IPS-20b (cell line): Measurements from ENCODE around the gene IGIP.

ENCODE experiments used
- H3K27ac ChIP-seq: one replicate; pipeline ENCODE4 v1.5.1; 2013; ENCODE audit warnings: low read length
- H3K27me3 ChIP-seq: 2 replicates; pipeline ENCODE4 v1.6.1; 2013; ENCODE audit warnings: mild to moderate bottlenecking, low read length, inconsistent platforms; ENCODE audit not compliant: insufficient read depth
- H3K36me3 ChIP-seq: 2 replicates; pipeline ENCODE4 v1.6.1; 2013; ENCODE audit warnings: low read depth, mild to moderate bottlenecking, inconsistent platforms, low read length, moderate library complexity; ENCODE audit not compliant: insufficient read depth
- H3K4me1 ChIP-seq: 2 replicates; pipeline ENCODE4 v1.6.1; 2013; ENCODE audit warnings: mild to moderate bottlenecking, control low read depth, inconsistent platforms, low read length, moderate library complexity; ENCODE audit not compliant: insufficient read depth
- H3K4me3 ChIP-seq: 2 replicates; pipeline ENCODE4 v1.5.1; 2013; ENCODE audit warnings: mild to moderate bottlenecking, low read length, inconsistent platforms
- H3K9ac ChIP-seq: 2 replicates; pipeline ENCODE4 v1.6.1; 2013; ENCODE audit warnings: low read depth, mild to moderate bottlenecking, inconsistent platforms, low read length, moderate library complexity
- H3K9me3 ChIP-seq: 2 replicates; pipeline ENCODE4 v1.6.1; 2013; ENCODE audit warnings: mild to moderate bottlenecking, low read depth, low read length, inconsistent platforms; ENCODE audit not compliant: insufficient read depth

IGIP gene

GRCh38 chr5:140104100-140104499, 21.6 kb upstream of the IGIP start:
- H3K27me3 ChIP-seq, result peaks cover 70% of the 10 kb centered on the region
- H3K36me3 ChIP-seq, result no peaks in the 10 kb centered on the region
- H3K27ac ChIP-seq, result no peak overlapping the region
- no peak overlapping the region for H3K9ac ChIP-seq
- no peaks in the 10 kb centered on the region for H3K9me3 ChIP-seq
- peaks cover 8% of the 10 kb centered on the region for H3K4me1 ChIP-seq
- no peak overlapping the region for H3K4me3 ChIP-seq

- H3K36me3 ChIP-seq, result no peaks in the 10 kb centered on the region
- no peak overlapping the region for H3K4me3 ChIP-seq
- no peak overlapping the region for H3K9ac ChIP-seq
- no peaks in the 10 kb centered on the region for H3K9me3 ChIP-seq
- peaks cover 13% of the 10 kb centered on the region for H3K4me1 ChIP-seq
- no peak overlapping the region for H3K27ac ChIP-seq
- peaks cover 79% of the 10 kb centered on the region for H3K27me3 ChIP-seq
Measured at GRCh38 chr5:140106101-140106500, 19.6 kb upstream of the IGIP start.

GRCh38 chr5:140106805-140107311, 18.9 kb upstream of the IGIP start:
- Histone ChIP-seq H3K9ac (peak overlapping the region; percentile 72; the same call in 1 of the 2 replicates), H3K4me1 (peaks cover 16% of the 10 kb centered on the region), H3K27ac (no peak overlapping the region)

GRCh38 chr5:140107312-140108092, 18.2 kb upstream of the IGIP start:
- Histone ChIP-seq H3K27ac (no peak overlapping the region), H3K27me3 (peaks cover 89% of the 10 kb centered on the region)

More at GRCh38 chr5:140106805-140107311, 18.9 kb upstream of the IGIP start:
- Histone ChIP-seq H3K4me3 (peak overlapping the region; percentile 85), H3K36me3 (no peaks in the 10 kb centered on the region), H3K9me3 (no peaks in the 10 kb centered on the region; the same call in 1 of the 2 replicates), H3K27me3 (peaks cover 82% of the 10 kb centered on the region)

GRCh38 chr5:140108093-140109017, 17.4 kb upstream of the IGIP start:
- H3K36me3 ChIP-seq, result no peaks in the 10 kb centered on the region
- H3K27ac ChIP-seq, result no peak overlapping the region
- no peaks in the 10 kb centered on the region; the same call in 1 of the 2 replicates for H3K9me3 ChIP-seq
- peaks cover 93% of the 10 kb centered on the region for H3K27me3 ChIP-seq
- peak overlapping the region; percentile 85 for H3K4me3 ChIP-seq
- H3K4me1 ChIP-seq, result peaks cover 21% of the 10 kb centered on the region
- H3K9ac ChIP-seq, result no peak overlapping the region; the same call in 1 of the 2 replicates

More at GRCh38 chr5:140107312-140108092, 18.2 kb upstream of the IGIP start:
- H3K4me1 ChIP-seq, result peaks cover 19% of the 10 kb centered on the region
- H3K36me3 ChIP-seq, result no peaks in the 10 kb centered on the region
- no peaks in the 10 kb centered on the region; the same call in 1 of the 2 replicates for H3K9me3 ChIP-seq
- H3K4me3 ChIP-seq, result peak overlapping the region; percentile 85
- H3K9ac ChIP-seq, result peak overlapping the region; percentile 72; the same call in 1 of the 2 replicates

- no peaks in the 10 kb centered on the region for H3K36me3 ChIP-seq
- peaks cover 21% of the 10 kb centered on the region for H3K4me1 ChIP-seq
- H3K27ac ChIP-seq, result no peak overlapping the region
- H3K4me3 ChIP-seq, result peak overlapping the region; percentile 85
- H3K9me3 ChIP-seq, result no peaks in the 10 kb centered on the region; the same call in 1 of the 2 replicates
- H3K9ac ChIP-seq, result no peak overlapping the region
- peaks cover 88% of the 10 kb centered on the region for H3K27me3 ChIP-seq
Measured at GRCh38 chr5:140109018-140109758, 16.5 kb upstream of the IGIP start.

GRCh38 chr5:140109759-140110645, 15.7 kb upstream of the IGIP start:
- Histone ChIP-seq H3K9me3 (no peaks in the 10 kb centered on the region; the same call in 1 of the 2 replicates), H3K36me3 (no peaks in the 10 kb centered on the region), H3K27me3 (peaks cover 88% of the 10 kb centered on the region), H3K4me3 (no peak overlapping the region), H3K4me1 (peaks cover 21% of the 10 kb centered on the region), H3K27ac (no peak overlapping the region), H3K9ac (no peak overlapping the region)

- Histone ChIP-seq H3K27me3 (peaks cover 88% of the 10 kb centered on the region), H3K36me3 (no peaks in the 10 kb centered on the region), H3K9ac (no peak overlapping the region), H3K4me1 (peaks cover 21% of the 10 kb centered on the region), H3K4me3 (peak overlapping the region; percentile 25; the same call in 1 of the 2 replicates), H3K9me3 (no peaks in the 10 kb centered on the region; the same call in 1 of the 2 replicates), H3K27ac (no peak overlapping the region)
Measured at GRCh38 chr5:140110646-140110957, 15.1 kb upstream of the IGIP start.

- H3K27ac ChIP-seq, result no peak overlapping the region
- peaks cover 21% of the 10 kb centered on the region for H3K4me1 ChIP-seq
- no peaks in the 10 kb centered on the region for H3K36me3 ChIP-seq
- no peak overlapping the region for H3K9ac ChIP-seq
- peak overlapping the region; percentile 25 for H3K4me3 ChIP-seq
- H3K9me3 ChIP-seq, result no peaks in the 10 kb centered on the region; the same call in 1 of the 2 replicates
- H3K27me3 ChIP-seq, result peaks cover 88% of the 10 kb centered on the region
Measured at GRCh38 chr5:140111011-140111858, 14.5 kb upstream of the IGIP start.
